Stimulated activated naive CD8-positive, alpha-beta T cell treated with anti-CD3 and anti-CD28 coated beads, Interleukin-15, amount 100 ng/mL, for 72 hours (primary cell): ENCODE data around the gene RPN2.
A peak's percentile ranks its signal among the peaks of the same experiment; 100 is the strongest.
"Not testable (repeated sequence)": the region's sequence is repeated elsewhere in the genome, so short reads cannot be mapped to it uniquely, and the experiment has no call there.

Experiments
- ATAC-seq: fragments of 150-1000 bp; cut with Tn5 transposase; 2 replicates; pipeline ENCODE4 v1.10.0; 2021; ENCODE audit warnings: mild to moderate bottlenecking, moderate library complexity
- DNase-seq, 2 donors: peaks; one replicate each; pipeline ENCODE4 v3.0.0; 2021 to 2022
- H3K27ac Mint-ChIP-seq, 2 donors: one replicate each; pipeline ENCODE4 v1.8.0; 2022; ENCODE audit warnings: mild to moderate bottlenecking in 2 of 2, mixed read lengths in 2 of 2, moderate library complexity in 2 of 2
- H3K27me3 Mint-ChIP-seq: one replicate; pipeline ENCODE4 v1.8.0; 2022; ENCODE audit warnings: mixed read lengths
- H3K4me1 Mint-ChIP-seq: one replicate; pipeline ENCODE4 v1.8.0; 2022; ENCODE audit warnings: mild to moderate bottlenecking, mixed read lengths
- H3K4me3 Mint-ChIP-seq, 2 donors: one replicate each; pipeline ENCODE4 v1.8.0; 2022; ENCODE audit warnings: mild to moderate bottlenecking in 2 of 2, mixed read lengths in 2 of 2, moderate library complexity in 1 of 2
- H3K9me3 Mint-ChIP-seq, 2 donors: one replicate each; pipeline ENCODE4 v1.8.0; 2022; ENCODE audit warnings: mixed read lengths in 2 of 2

Gene RPN2

GRCh38 chr20:37178839-37179682, at the start of gene RPN2, which contains the start of gene MROH8:
RPN2 (plus strand) TSS chr20:37179330; CDS start chr20:37179357, 27 bp downstream.
MROH8 (minus strand) TSS chr20:37179548.
- H3K27me3 Mint-ChIP-seq = no peaks in the 10 kb centered on the region
- DNase-seq = peak; percentile 93 to 96
- H3K4me3 Mint-ChIP-seq = peak within 1 kb of the TSS; percentile 97 to 98
- no peaks in the 10 kb centered on the region for H3K9me3 Mint-ChIP-seq
- H3K4me1 Mint-ChIP-seq = peaks cover 39% of the 10 kb centered on the region
- peak; percentile 98 for ATAC-seq
- peak within 1 kb of the TSS; percentile 97 to 100 for H3K27ac Mint-ChIP-seq

DNA sequence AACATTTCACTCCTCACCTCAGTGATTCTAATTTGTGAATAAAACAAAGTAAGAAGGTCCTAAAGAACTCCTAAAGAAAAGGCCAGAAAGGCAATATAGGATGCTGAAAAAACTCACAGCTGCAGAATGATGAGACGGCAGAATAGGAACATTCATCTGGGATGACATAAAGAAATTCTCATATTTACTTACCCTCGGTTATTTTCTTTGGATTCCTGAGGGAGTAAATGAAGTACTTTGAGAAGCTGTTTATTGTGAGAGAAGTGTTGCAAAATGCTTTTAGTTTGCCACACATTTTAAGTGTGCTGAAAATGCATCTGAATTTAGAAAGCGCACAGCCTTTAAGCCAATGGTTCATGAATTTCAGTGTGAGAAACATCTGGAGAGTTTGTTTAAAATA, 47.6 kb upstream of the RPN2 start:
- DNase-seq (no peak), ATAC-seq (no peak)
- Mint-ChIP-seq H3K9me3 (no peaks in the 10 kb centered on the region), H3K27me3 (no peaks in the 10 kb centered on the region), H3K4me3 (no peak overlapping the region), H3K4me1 (no peaks in the 10 kb centered on the region), H3K27ac (no peak overlapping the region)

- Mint-ChIP-seq H3K9me3 (no peaks in the 10 kb centered on the region), H3K4me1 (no peaks in the 10 kb centered on the region), H3K27ac (no peak overlapping the region), H3K4me3 (no peak overlapping the region), H3K27me3 (no peaks in the 10 kb centered on the region)
- no peak for ATAC-seq
- DNase-seq = no peak
These were observed 45.2 kb upstream of the RPN2 start for GRCh38 chr20:37133952-37134351.

DNA sequence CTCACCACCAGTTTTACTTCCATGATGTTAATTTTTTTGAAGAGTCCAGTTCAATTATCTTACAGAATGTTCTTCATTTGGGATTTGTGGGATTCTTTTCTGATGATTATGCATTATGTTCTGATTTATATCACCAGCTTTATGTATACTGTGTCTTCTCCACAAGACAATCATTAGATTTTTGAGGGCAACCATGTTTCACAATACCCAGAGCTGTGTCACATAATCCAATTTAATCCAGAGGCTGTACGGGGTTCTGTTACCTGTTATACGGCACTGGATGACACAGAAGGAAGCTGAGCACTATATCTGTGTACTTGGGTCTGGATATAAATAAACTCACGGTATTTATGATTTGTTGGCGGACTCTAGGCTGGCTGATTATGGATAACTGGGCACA, 41.6 kb upstream of the RPN2 start:
- Mint-ChIP-seq H3K9me3 (no peaks in the 10 kb centered on the region), H3K27ac (no peak overlapping the region), H3K4me3 (no peak overlapping the region), H3K4me1 (no peaks in the 10 kb centered on the region), H3K27me3 (no peaks in the 10 kb centered on the region)
- DNase-seq (no peak), ATAC-seq (no peak)

DNA sequence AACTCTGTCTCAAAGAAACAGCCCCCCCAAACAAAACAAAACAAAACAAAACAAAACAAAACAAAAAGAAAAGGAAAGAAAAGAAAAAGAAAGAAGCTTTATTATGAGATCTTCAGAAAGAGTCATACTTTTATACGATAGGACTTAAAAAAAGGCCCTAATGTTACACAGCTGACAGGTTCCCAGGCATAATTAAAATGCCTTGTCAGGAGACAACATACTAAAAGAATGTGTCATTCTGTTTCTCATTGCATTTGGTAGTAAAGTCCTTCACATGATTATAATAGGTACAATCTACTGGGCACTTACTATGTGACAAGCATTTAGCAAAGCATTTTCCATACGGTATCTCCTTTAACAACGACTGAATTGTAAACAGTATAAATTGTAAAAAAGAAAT, 36.4 kb upstream of the RPN2 start:
- Mint-ChIP-seq H3K4me1 (no peaks in the 10 kb centered on the region), H3K27ac (no peak overlapping the region), H3K4me3 (no peak overlapping the region), H3K9me3 (no peaks in the 10 kb centered on the region), H3K27me3 (no peaks in the 10 kb centered on the region)
- ATAC-seq (no peak), DNase-seq (no peak)

GRCh38 chr20:37144856-37145404, 34.2 kb upstream of the RPN2 start:
- Mint-ChIP-seq H3K9me3 (no peaks in the 10 kb centered on the region), H3K4me1 (no peaks in the 10 kb centered on the region), H3K27me3 (no peaks in the 10 kb centered on the region), H3K27ac (no peak overlapping the region), H3K4me3 (no peak overlapping the region)
- DNase-seq (no peak), ATAC-seq (no peak)

GRCh38 chr20:37147250-37147649, 31.9 kb upstream of the RPN2 start:
- Mint-ChIP-seq H3K9me3 (no peaks in the 10 kb centered on the region), H3K4me3 (no peak overlapping the region), H3K27ac (no peak overlapping the region), H3K4me1 (no peaks in the 10 kb centered on the region), H3K27me3 (no peaks in the 10 kb centered on the region)
- ATAC-seq = no peak
- no peak for DNase-seq

DNA sequence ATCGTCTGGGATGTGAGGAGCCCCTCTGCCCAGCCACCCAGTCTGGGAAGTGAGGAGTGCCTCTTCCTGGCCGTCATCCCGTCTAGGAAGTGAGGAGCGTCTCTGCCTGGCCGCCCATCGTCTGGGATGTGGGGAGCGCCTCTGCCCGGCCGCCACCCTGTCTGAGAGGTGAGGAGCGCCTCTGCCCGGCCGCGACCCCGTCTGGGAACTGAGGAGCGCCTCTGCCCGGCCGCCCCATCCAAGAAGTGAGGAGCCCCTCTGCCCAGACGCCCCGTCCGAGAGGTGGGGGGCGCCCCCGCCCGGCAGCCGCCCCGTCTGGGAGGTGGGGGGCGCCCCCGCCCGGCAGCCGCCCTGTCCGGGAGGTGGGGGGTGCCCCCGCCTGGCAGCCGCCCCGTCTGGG, 28.3 kb upstream of the RPN2 start:
- not testable (repeated sequence) for ATAC-seq, H3K9me3 Mint-ChIP-seq, H3K4me1 Mint-ChIP-seq, H3K27me3 Mint-ChIP-seq, H3K27ac Mint-ChIP-seq, DNase-seq, H3K4me3 Mint-ChIP-seq

DNA sequence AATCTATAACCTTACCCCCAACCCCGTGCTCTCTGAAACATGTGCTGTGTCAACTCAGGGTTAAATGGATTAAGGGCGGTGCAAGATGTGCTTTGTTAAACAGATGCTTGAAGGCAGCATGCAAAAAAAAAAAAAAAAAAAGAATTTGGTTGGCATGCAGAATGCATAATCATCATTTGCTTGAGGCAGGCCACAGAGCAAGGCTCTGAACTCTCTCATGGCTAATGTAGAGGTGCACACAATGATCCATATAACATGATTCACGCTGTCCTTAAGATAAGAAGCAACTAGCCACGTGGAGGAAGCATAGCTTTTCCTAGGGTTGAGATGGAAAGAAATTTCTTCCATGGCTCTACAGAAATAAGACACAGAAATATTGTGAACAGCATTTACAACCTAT, 27.6 kb upstream of the RPN2 start:
- Mint-ChIP-seq H3K27me3 (no peaks in the 10 kb centered on the region), H3K9me3 (no peaks in the 10 kb centered on the region), H3K27ac (no peak overlapping the region), H3K4me3 (no peak overlapping the region), H3K4me1 (no peaks in the 10 kb centered on the region)
- ATAC-seq (no peak), DNase-seq (no peak)

DNA sequence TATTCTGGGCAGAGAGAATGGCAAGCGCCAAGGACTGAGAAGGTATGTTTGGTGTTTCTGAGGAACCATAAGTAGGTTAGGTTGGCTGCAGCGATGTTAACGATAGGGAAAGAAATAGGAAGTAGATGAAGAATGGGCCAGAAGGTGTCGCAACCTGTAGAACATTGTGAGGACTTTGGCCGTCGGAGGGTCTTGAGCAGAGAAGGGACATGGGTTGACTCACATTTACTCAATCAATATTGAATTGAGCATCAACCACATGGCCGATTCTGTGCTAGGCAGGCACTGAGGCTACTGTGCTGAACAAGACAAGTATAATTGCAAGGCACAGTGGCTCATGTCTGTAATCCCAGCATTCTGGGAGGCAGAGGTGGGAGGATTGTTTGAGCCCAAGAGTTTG, 26.8 kb upstream of the RPN2 start:
- no peaks in the 10 kb centered on the region for H3K27me3 Mint-ChIP-seq
- no peak overlapping the region for H3K27ac Mint-ChIP-seq
- DNase-seq = no peak
- no peaks in the 10 kb centered on the region for H3K9me3 Mint-ChIP-seq
- ATAC-seq = no peak
- H3K4me1 Mint-ChIP-seq = no peaks in the 10 kb centered on the region
- H3K4me3 Mint-ChIP-seq = no peak overlapping the region

DNA sequence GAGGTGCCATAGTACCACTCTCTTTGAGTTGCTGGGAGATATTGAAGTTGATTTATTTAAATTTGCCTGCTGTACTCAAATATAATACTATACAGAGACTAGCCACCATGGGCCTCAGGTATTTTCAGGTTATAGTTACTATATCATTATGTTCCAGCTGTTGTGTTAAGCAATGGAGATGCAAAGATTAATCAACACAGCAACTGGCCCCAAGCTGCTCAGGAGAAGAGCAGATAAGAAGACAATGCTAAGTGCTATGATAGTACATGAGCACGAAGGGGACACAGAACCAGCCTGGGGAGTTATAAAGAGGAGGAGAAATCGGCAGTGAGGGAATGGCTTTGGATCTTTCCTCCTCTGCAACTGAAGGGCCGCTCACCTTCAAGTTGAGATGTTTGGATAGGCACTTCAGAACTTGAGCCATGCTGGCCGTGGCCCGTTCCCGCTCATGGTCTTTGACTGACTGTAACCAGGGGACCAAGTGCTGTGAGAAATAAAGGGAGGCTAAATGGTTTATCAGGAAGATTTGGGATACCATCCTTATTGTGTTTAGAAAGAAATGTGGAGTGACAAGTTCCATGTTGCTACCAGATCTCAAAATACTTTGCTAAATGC, 24.3 kb upstream of the RPN2 start:
- Mint-ChIP-seq H3K4me1 (no peaks in the 10 kb centered on the region), H3K27me3 (no peaks in the 10 kb centered on the region), H3K27ac (no peak overlapping the region), H3K9me3 (no peaks in the 10 kb centered on the region), H3K4me3 (no peak overlapping the region)
- ATAC-seq (no peak), DNase-seq (no peak)

DNA sequence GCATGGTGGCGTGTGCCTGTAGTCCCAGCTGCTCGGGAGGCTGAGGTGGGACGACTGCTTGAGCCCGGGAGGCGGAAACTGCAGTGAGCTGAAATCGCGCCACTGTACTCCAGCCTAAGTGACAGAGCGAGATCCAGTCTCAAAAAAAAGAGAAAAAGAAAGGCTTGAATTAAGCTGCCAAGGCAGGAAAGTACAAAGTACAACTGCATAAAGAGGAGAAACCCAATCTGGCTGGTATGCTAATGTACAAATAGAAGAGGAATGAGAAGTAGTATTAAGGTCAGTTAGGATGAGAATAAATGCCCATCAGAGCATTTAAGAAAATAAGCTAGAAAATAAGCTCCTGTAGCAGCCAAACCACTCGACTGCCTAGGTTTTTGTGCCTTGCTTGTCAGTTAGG, 23.1 kb upstream of the RPN2 start:
- H3K27ac Mint-ChIP-seq = no peak overlapping the region
- no peak for ATAC-seq
- no peak overlapping the region for H3K4me3 Mint-ChIP-seq
- no peaks in the 10 kb centered on the region for H3K4me1 Mint-ChIP-seq
- H3K27me3 Mint-ChIP-seq = no peaks in the 10 kb centered on the region
- no peaks in the 10 kb centered on the region for H3K9me3 Mint-ChIP-seq
- DNase-seq = no peak

GRCh38 chr20:37158248-37158647, 20.9 kb upstream of the RPN2 start:
- no peak overlapping the region for H3K4me3 Mint-ChIP-seq
- ATAC-seq (no peak), DNase-seq (no peak)
- H3K4me1 Mint-ChIP-seq = no peaks in the 10 kb centered on the region
- no peak overlapping the region for H3K27ac Mint-ChIP-seq
- H3K27me3 Mint-ChIP-seq = no peaks in the 10 kb centered on the region
- H3K9me3 Mint-ChIP-seq = no peaks in the 10 kb centered on the region

- Mint-ChIP-seq H3K4me3 (no peak overlapping the region), H3K27ac (no peak overlapping the region), H3K4me1 (no peaks in the 10 kb centered on the region), H3K9me3 (no peaks in the 10 kb centered on the region), H3K27me3 (no peaks in the 10 kb centered on the region)
- ATAC-seq (no peak), DNase-seq (no peak)
These were observed 18.4 kb upstream of the RPN2 start for GRCh38 chr20:37160683-37161082.

- Mint-ChIP-seq H3K4me3 (no peak overlapping the region), H3K27ac (no peak overlapping the region), H3K27me3 (no peaks in the 10 kb centered on the region), H3K4me1 (no peaks in the 10 kb centered on the region), H3K9me3 (no peaks in the 10 kb centered on the region)
- no peak for DNase-seq
- no peak for ATAC-seq
These were observed 17.1 kb upstream of the RPN2 start for GRCh38 chr20:37161830-37162549.

DNA sequence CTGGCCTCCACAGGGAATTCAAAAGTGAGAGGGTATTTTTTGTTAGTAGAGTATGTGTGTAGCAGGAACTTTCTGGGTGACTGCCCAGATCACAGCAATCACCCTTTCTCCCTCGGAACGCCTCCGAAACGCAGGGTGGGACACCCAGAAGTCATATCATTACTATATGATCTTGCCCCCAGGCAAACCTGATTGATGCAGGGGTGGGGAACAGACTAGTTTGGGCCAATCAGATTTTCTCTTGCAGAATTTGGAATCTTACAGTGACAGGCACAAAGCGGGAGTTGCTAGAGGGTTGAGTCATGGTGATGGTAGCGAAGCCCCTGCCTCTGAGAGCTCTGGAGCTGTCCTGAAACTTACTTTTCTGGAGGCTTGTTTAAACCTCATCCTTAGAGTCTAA, 16.5 kb upstream of the RPN2 start:
- no peak overlapping the region for H3K27ac Mint-ChIP-seq
- ATAC-seq = no peak
- no peaks in the 10 kb centered on the region for H3K9me3 Mint-ChIP-seq
- no peaks in the 10 kb centered on the region for H3K27me3 Mint-ChIP-seq
- H3K4me1 Mint-ChIP-seq = no peaks in the 10 kb centered on the region
- no peak overlapping the region for H3K4me3 Mint-ChIP-seq
- no peak for DNase-seq
